D721Med (cell line): Measurements from ENCODE around the gene ABHD12B.

Source experiments
- DNase-seq: peaks from one replicate; pipeline ENCODE4 v3.0.0; 2011; ENCODE audit warnings: low spot score; ENCODE audit not compliant: insufficient read length
- FAIRE-seq: peaks from 2 replicates; lab custom pipeline; 2011; peaks lifted over from hg19 to GRCh38; lab: Jason Lieb, UNC
- TF ChIP-seq, protein P1 (sequence below): IDR thresholded peaks from 2 replicates; pipeline ENCODE4 v1.5.1; 2012; ENCODE audit warnings: mild to moderate bottlenecking, control low read depth; ENCODE audit not compliant: insufficient read depth; ENCODE audit errors: missing control alignments

Gene ABHD12B

DNA sequence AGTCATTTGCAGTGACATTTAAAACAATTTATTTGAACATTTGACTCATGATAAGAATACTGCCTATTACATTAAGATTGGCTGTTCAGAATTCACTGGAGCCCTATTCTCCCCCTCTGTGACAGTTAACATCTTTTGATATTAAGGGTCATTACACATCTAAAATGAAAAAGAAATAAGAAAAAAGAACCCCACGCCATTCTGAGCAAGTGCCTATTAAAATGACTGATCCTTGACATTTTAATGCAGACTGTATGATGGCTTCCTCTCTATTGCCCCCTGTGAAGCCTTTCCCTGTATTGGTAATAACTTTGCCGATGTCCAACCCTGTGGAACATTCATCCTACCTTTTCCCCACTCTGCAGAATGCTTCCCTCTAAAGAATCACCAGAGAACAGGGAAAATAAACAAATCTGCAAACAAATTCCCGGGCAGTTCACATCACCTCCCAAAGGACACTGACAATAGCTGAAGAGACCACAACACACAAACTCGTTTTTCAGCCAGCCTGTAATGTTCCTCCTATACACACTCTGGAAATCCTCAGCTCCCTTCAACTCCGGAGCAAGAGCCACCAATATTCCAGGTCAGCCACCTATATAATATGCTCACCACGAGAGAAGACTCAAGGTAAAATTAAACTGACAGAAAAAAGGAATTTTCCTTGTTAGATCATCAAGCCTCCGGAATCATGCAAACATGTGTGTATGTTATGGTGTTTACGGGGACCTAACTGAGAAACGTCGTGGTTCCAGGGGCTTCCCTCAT is 42.9 kb upstream of the ABHD12B start:
- no peak for FAIRE-seq
- TF ChIP-seq, protein P1, sequence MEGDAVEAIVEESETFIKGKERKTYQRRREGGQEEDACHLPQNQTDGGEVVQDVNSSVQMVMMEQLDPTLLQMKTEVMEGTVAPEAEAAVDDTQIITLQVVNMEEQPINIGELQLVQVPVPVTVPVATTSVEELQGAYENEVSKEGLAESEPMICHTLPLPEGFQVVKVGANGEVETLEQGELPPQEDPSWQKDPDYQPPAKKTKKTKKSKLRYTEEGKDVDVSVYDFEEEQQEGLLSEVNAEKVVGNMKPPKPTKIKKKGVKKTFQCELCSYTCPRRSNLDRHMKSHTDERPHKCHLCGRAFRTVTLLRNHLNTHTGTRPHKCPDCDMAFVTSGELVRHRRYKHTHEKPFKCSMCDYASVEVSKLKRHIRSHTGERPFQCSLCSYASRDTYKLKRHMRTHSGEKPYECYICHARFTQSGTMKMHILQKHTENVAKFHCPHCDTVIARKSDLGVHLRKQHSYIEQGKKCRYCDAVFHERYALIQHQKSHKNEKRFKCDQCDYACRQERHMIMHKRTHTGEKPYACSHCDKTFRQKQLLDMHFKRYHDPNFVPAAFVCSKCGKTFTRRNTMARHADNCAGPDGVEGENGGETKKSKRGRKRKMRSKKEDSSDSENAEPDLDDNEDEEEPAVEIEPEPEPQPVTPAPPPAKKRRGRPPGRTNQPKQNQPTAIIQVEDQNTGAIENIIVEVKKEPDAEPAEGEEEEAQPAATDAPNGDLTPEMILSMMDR, result no peak
- DNase-seq, result no peak

DNA sequence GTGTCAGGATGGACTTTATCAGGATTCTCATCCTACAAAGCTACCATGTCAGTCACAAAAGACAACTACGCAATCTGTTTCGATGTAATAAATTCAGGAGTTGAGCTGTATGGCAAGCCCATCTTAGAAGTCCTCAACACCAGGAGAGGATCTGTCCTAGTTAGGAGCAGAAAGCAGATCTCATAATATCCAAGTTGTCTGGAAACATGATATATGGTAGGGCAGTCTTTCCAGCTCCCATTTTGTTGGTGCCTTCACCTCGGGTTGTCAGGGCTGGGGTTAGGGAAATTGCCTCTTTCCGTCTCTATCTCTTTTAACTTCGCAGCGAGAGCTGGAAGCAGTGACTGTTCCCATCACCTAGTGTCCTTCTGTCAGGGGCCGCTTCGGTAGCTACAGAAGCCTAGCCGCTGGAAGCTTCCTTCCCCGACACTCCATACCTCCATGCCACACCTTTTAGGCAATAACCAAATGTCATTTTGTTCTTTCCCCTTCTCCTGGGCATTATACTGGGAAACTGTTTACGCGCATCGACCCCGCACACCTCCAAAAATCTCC is 42.3 kb upstream of the ABHD12B start:
- TF ChIP-seq, protein P1, result no peak
- FAIRE-seq (no peak), DNase-seq (no peak)

- no peak for DNase-seq
- FAIRE-seq, result no peak
- TF ChIP-seq, protein P1, result no peak
These were observed 41.6 kb upstream of the ABHD12B start for GRCh38 chr14:50830044-50830931.

GRCh38 chr14:50830932-50831725 is 40.7 kb upstream of the ABHD12B start, which contains the start of gene NIN:
Gene NIN, minus strand, starts transcription at chr14:50831162. Its CDS starts 9,106 bp downstream, at chr14:50822056.
- TF ChIP-seq, protein P1, result no peak
- DNase-seq (peak; percentile 28), FAIRE-seq (no peak)

- no peak for FAIRE-seq
These were observed 40.1 kb upstream of the ABHD12B start for GRCh38 chr14:50831726-50832168.

More at GRCh38 chr14:50831726-50832168, 40.1 kb upstream of the ABHD12B start:
- DNase-seq, result no peak
- TF ChIP-seq, protein P1, result no peak
